Endothelial cell of hepatic sinusoid (primary cell): Measurements from ENCODE around the gene SERTM2.

Experiments used
- in situ Hi-C: cut with HindIII; loops from 2 replicates; pipeline ENCODE4 v1.10.0; 2017; ENCODE audit warnings: low sequenced_read_pairs

Gene SERTM2

GRCh38 chrX:111555406-111555958 lies 44.0 kb downstream of the SERTM2 start:
- in situ Hi-C loops: no loop called here

GRCh38 chrX:111560801-111561200 lies 49.4 kb downstream of the SERTM2 start:
- in situ Hi-C loops: no loop called here

- in situ Hi-C loops: no loop called here
Measured at GRCh38 chrX:111561851-111562250, 50.4 kb downstream of the SERTM2 start.

GRCh38 chrX:111567542-111568255 lies 56.3 kb downstream of the SERTM2 start:
- in situ Hi-C loops: no loop called here

- in situ Hi-C loops: no loop called here
Measured at GRCh38 chrX:111568354-111568753, 56.9 kb downstream of the SERTM2 start.

GRCh38 chrX:111568817-111569216 lies 57.4 kb downstream of the SERTM2 start:
- in situ Hi-C loops: no loop called here
